IPS DF 19.7 (cell line): ENCODE results near the gene PCDHB9.
"Not testable (repeated sequence)": the region's sequence is repeated elsewhere in the genome, so short reads cannot be mapped to it uniquely, and the experiment has no call there.

Experiments used
- DNase-seq: peaks from one replicate; pipeline ENCODE4 v3.0.0-alpha.2; 2013; ENCODE audit warnings: low read depth, low spot score

The PCDHB9 gene

GRCh38 chr5:141188682-141189081 lies 1.7 kb downstream of the PCDHB9 start:
- not testable (repeated sequence) for DNase-seq

DNA sequence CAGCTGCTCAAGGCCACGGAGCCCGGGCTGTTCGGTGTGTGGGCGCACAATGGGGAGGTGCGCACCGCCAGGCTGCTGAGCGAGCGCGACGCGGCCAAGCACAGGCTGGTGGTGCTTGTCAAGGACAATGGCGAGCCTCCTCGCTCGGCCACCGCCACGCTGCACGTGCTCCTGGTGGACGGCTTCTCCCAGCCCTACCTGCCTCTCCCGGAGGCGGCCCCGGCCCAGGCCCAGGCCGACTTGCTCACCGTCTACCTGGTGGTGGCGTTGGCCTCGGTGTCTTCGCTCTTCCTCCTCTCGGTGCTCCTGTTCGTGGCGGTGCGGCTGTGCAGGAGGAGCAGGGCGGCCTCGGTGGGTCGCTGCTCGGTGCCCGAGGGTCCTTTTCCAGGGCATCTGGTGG lies 2.2 kb downstream of the PCDHB9 start:
- DNase-seq = not testable (repeated sequence)

GRCh38 chr5:141192110-141192725 lies 5.3 kb downstream of the PCDHB9 start, which contains the start of gene PCDHB10:
Gene PCDHB10 (plus strand): TSS chr5:141192353. CDS start chr5:141192553, 200 bp downstream.
- no peak for DNase-seq

DNA sequence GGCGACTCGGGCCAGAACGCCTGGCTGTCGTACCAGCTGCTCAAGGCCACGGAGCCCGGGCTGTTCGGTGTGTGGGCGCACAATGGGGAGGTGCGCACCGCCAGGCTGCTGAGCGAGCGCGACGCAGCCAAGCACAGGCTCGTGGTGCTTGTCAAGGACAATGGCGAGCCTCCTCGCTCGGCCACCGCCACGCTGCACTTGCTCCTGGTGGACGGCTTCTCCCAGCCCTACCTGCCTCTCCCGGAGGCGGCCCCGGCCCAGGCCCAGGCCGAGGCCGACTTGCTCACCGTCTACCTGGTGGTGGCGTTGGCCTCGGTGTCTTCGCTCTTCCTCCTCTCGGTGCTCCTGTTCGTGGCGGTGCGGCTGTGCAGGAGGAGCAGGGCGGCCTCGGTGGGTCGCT lies 7.4 kb downstream of the PCDHB9 start:
- DNase-seq = not testable (repeated sequence)

DNA sequence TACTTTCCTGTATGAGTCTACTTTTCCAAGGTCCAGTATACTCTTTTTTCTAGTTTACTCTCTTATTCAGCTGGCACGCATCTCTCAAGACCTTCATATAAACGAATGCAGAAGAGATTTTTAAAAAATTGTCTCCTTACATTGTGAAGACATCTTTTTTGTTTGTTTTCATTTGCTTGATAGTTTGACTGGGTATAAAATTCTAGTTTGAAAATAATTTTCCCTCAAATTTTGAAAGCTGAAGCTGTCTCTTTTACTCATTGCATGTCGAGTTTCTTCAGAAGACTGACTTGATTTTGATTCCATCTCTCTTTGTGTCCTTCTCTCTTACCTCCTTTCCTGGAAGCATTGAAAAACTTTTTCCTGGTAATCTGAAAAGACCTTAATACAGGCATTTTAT lies 9.4 kb downstream of the PCDHB9 start:
- DNase-seq = no peak

- DNase-seq = no peak
Measured at GRCh38 chr5:141199359-141200235, 12.6 kb downstream of the PCDHB9 start, which contains the start of gene PCDHB11. Gene PCDHB11 (plus strand): TSS chr5:141199627. CDS start chr5:141199775, 148 bp downstream.

DNA sequence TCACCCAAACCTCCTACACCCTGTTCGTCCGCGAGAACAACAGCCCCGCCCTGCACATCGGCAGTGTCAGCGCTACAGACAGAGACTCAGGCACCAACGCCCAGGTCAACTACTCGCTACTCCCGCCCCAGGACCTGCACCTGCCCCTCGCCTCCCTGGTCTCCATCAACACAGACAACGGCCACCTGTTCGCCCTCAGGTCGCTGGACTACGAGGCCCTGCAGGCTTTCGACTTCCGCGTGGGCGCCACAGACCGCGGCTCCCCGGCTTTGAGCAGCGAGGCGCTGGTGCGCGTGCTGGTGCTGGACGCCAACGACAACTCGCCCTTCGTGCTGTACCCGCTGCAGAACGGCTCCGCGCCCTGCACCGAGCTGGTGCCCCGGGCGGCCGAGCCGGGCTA lies 14.2 kb downstream of the PCDHB9 start:
- DNase-seq = not testable (repeated sequence)

DNA sequence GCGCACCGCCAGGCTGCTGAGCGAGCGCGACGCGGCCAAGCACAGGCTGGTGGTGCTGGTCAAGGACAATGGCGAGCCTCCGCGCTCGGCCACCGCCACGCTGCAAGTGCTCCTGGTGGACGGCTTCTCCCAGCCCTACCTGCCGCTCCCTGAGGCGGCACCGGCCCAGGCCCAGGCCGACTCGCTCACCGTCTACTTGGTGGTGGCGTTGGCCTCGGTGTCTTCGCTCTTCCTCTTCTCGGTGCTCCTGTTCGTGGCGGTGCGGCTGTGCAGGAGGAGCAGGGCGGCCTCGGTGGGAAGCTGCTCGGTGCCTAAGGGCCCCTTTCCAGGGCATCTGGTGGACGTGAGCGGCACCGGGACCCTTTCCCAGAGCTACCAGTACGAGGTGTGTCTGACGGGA lies 14.7 kb downstream of the PCDHB9 start:
- not testable (repeated sequence) for DNase-seq

- no peak for DNase-seq
Measured at GRCh38 chr5:141208478-141208877, 21.5 kb downstream of the PCDHB9 start, which contains the start of gene PCDHB12. Gene PCDHB12 (plus strand): TSS chr5:141208719. CDS start chr5:141208908, 189 bp downstream.

DNA sequence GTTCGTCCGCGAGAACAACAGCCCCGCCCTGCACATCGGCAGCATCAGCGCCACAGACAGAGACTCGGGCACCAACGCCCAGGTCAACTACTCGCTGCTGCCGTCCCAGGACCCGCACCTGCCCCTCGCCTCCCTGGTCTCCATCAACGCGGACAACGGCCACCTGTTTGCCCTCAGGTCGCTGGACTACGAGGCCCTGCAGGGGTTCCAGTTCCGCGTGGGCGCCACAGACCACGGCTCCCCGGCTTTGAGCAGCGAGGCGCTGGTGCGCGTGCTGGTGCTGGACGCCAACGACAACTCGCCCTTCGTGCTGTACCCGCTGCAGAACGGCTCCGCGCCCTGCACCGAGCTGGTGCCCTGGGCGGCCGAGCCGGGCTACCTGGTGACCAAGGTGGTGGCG lies 23.3 kb downstream of the PCDHB9 start:
- DNase-seq = not testable (repeated sequence)

- DNase-seq = not testable (repeated sequence)
Measured at GRCh38 chr5:141210849-141211248, 23.9 kb downstream of the PCDHB9 start.

DNA sequence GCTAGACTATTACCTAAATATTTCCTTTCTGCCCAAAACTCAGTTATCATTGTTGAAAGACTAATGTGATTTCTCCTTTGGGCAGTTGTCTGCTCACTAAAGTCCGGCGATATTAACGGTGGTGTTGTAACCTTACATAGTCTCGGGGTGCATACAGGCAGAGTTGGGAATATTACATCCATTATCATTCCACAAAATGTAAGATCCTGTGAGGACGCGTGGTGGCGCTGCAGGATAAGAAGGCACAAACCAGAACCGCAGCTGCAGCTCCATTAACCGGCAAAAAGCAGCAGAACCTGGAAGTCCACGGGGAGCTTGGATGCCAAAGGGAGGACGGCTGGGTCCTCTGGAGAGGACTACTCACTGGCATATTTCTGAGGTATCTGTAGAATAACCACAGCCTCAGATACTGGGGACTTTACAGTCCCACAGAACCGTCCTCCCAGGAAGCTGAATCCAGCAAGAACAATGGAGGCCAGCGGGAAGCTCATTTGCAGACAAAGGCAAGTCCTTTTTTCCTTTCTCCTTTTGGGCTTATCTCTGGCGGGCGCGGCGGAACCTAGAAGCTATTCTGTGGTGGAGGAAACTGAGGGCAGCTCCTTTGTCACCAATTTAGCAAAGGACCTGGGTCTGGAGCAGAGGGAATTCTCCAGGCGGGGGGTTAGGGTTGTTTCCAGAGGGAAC lies 26.8 kb downstream of the PCDHB9 start, which contains the start of gene PCDHB13:
PCDHB13 (plus strand) TSS at position 264 of the 684 bp plus-strand sequence; CDS start at position 469, 205 bp downstream.
- not testable (repeated sequence) for DNase-seq

DNA sequence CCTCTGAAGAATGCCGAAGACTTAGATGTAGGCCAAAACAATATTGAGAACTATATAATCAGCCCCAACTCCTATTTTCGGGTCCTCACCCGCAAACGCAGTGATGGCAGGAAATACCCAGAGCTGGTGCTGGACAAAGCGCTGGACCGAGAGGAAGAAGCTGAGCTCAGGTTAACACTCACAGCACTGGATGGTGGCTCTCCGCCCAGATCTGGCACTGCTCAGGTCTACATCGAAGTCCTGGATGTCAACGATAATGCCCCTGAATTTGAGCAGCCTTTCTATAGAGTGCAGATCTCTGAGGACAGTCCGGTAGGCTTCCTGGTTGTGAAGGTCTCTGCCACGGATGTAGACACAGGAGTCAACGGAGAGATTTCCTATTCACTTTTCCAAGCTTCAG lies 27.6 kb downstream of the PCDHB9 start:
- DNase-seq = not testable (repeated sequence)

GRCh38 chr5:141215504-141215903 lies 28.5 kb downstream of the PCDHB9 start:
- DNase-seq = not testable (repeated sequence)

DNA sequence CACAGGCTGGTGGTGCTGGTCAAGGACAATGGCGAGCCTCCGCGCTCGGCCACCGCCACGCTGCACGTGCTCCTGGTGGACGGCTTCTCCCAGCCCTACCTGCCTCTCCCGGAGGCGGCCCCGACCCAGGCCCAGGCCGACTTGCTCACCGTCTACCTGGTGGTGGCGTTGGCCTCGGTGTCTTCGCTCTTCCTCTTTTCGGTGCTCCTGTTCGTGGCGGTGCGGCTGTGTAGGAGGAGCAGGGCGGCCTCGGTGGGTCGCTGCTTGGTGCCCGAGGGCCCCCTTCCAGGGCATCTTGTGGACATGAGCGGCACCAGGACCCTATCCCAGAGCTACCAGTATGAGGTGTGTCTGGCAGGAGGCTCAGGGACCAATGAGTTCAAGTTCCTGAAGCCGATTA lies 29.1 kb downstream of the PCDHB9 start:
- not testable (repeated sequence) for DNase-seq

DNA sequence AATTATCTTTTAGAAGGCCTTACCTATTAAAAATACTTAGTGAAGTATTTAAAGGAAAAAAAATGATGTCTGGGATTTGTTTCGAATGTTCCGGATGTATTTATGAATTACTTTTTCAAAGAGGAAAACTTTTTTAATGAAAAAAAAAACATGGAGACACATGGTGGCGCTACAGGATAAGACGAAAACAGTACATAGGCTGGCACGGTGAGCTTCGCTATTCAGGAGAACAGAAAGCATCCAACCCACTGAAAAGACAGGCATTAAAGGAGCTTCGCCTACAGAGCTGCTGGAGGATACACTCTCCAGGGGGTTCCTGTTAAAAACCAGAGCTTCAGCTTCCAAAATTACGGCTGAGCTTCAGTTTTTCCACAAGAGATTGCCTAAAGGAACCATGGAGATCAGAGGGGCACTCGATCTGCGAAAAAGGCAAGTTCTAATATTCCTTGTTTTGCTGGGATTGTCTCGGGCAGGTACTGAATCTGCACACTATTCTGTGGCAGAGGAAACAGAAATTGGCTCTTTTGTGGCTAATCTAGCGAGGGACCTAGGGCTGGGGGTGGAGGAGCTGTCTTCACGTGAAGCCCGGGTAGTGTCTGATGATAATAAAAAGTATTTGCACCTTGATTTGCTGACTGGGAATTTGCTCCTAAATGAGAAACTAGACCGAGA lies 36.3 kb downstream of the PCDHB9 start, which contains the start of gene PCDHB14:
PCDHB14 (plus strand) TSS at position 232 of the 672 bp plus-strand sequence; CDS start at position 395, 163 bp downstream.
- DNase-seq = peak; percentile 77

DNA sequence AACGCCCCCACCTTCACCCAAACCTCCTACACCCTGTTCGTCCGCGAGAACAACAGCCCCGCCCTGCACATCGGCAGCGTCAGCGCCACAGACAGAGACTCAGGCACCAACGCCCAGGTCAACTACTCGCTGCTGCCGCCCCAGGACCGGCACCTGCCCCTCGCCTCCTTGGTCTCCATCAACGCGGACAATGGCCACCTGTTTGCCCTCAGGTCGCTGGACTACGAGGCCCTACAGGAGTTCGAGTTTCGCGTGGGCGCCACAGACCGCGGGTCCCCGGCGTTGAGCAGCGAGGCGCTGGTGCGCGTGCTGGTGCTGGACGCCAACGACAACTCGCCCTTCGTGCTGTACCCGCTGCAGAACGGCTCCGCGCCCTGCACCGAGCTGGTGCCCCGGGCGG lies 37.9 kb downstream of the PCDHB9 start:
- not testable (repeated sequence) for DNase-seq

DNA sequence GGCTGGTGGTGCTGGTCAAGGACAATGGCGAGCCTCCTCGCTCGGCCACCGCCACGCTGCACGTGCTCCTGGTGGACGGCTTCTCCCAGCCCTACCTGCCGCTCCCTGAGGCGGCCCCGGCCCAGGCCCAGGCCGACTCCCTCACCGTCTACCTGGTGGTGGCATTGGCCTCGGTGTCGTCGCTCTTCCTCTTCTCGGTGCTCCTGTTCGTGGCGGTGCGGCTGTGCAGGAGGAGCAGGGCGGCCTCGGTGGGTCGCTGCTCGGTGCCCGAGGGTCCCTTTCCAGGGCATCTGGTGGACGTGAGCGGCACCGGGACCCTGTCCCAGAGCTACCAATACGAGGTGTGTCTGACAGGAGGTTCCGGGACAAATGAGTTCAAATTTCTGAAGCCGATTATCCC lies 38.5 kb downstream of the PCDHB9 start:
- not testable (repeated sequence) for DNase-seq

- no peak for DNase-seq
Measured at GRCh38 chr5:141234109-141234667, 47.2 kb downstream of the PCDHB9 start.

DNA sequence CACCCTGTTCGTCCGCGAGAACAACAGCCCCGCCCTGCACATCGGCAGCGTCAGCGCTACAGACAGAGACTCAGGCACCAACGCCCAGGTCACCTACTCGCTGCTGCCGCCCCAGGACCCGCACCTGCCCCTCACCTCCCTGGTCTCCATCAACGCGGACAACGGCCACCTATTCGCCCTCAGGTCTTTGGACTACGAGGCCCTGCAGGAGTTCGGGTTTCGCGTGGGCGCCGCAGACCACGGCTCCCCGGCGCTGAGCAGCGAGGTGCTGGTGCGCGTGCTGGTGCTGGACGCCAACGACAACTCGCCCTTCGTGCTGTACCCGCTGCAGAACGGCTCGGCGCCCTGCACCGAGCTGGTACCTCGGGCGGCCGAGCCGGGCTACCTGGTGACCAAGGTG lies 49.0 kb downstream of the PCDHB9 start:
- not testable (repeated sequence) for DNase-seq
